Measurements from ENCODE around the gene CARD11. TPM values are rescaled to one million over a fixed set of nuclear protein-coding genes. Genes with fewer than 3 reads are reported as not detected.

The CARD11 gene
- total RNA-seq, 1 experiment from 2014 or later = 0.57 TPM

- H3K79me2 ChIP-seq (ENCODE audit: insufficient read depth, low read length) = no peaks in the 10 kb centered on the region
- peaks cover 15% of the 10 kb centered on the region for H3K27me3 ChIP-seq (ENCODE audit: insufficient read depth, low read length)
- POLR2A ChIA-PET = no interaction called here
- intact Hi-C loops (cut with micrococcal nuclease) = no loop called here
- no peak overlapping the region for H3K4me3 ChIP-seq (replicated peaks in 1 of 2; ENCODE audit: low read depth in 1 of 2, low read length in 2 of 2)
- H3K9ac ChIP-seq (ENCODE audit: low read length) = no peak overlapping the region
- TF ChIP-seq REST (IDR thresholded peaks at IDR 0.05; ENCODE audit: low read depth) = no peak
- TF ChIP-seq FOSL1 (IDR thresholded peaks at IDR 0.05; ENCODE audit: low read depth) = no peak
- TF ChIP-seq YY1 (IDR thresholded peaks at IDR 0.05; ENCODE audit: extremely low read depth, insufficient replicate concordance, low read depth, low read length) = no peak
- TF ChIP-seq ZNF274 (IDR thresholded peaks at IDR 0.05; ENCODE audit: low read depth, low read length) = no peak
- CTCF ChIA-PET = no interaction called here
- no peaks in the 10 kb centered on the region for H3K36me3 ChIP-seq (ENCODE audit: control insufficient read depth in 1 of 2, insufficient read depth in 2 of 2, low read length in 2 of 2)
- no peaks in the 10 kb centered on the region for H4K20me1 ChIP-seq (ENCODE audit: insufficient read depth)
- BruUV-seq (replicated peaks) = no TSS peak
- no peaks in the 10 kb centered on the region for H3K9me2 ChIP-seq (ENCODE audit: insufficient read depth)
- no peaks in the 10 kb centered on the region for H3K4me1 ChIP-seq (ENCODE audit: control insufficient read depth in 1 of 2, insufficient read depth in 2 of 2, low read length in 2 of 2)
- H2AFZ ChIP-seq (ENCODE audit: low read depth, low read length, poor library complexity, severe bottlenecking) = no peak overlapping the region
- H3K27ac ChIP-seq (ENCODE audit: low read depth, low read length) = no peak overlapping the region
- ATAC-seq (no peak), DNase-seq (ENCODE audit: low read depth, low spot score) (no peak)
- no peak overlapping the region for H3K4me2 ChIP-seq (ENCODE audit: low read length)
- RAD21 ChIA-PET (ENCODE audit: low non-redundant PET in 1 of 2, low total read pairs in 2 of 2, uncharacterized antibody in 2 of 2, unreplicated experiment in 2 of 2) = no interaction called here
- H3K9me3 ChIP-seq (ENCODE audit: control insufficient read depth in 1 of 2, insufficient read depth in 1 of 2, low read depth in 1 of 2, low read length in 2 of 2) = no peaks in the 10 kb centered on the region
Observed at GRCh38 chr7:3073763-3074458, 30.2 kb upstream of the CARD11 start.

- Histone ChIP-seq H3K27ac (ENCODE audit: low read depth, low read length) (no peak overlapping the region), H3K4me3 (replicated peaks in 1 of 2; ENCODE audit: low read depth in 1 of 2, low read length in 2 of 2) (no peak overlapping the region), H3K79me2 (ENCODE audit: insufficient read depth, low read length) (no peaks in the 10 kb centered on the region), H3K36me3 (ENCODE audit: control insufficient read depth in 1 of 2, insufficient read depth in 2 of 2, low read length in 2 of 2) (no peaks in the 10 kb centered on the region), H3K4me1 (ENCODE audit: control insufficient read depth in 1 of 2, insufficient read depth in 2 of 2, low read length in 2 of 2) (no peaks in the 10 kb centered on the region), H3K27me3 (ENCODE audit: insufficient read depth, low read length) (peaks cover 15% of the 10 kb centered on the region), H2AFZ (ENCODE audit: low read depth, low read length, poor library complexity, severe bottlenecking) (no peak overlapping the region), H3K9ac (ENCODE audit: low read length) (no peak overlapping the region), H3K9me2 (ENCODE audit: insufficient read depth) (no peaks in the 10 kb centered on the region), H4K20me1 (ENCODE audit: insufficient read depth) (no peaks in the 10 kb centered on the region), H3K4me2 (ENCODE audit: low read length) (no peak overlapping the region), H3K9me3 (ENCODE audit: control insufficient read depth in 1 of 2, insufficient read depth in 1 of 2, low read depth in 1 of 2, low read length in 2 of 2) (no peaks in the 10 kb centered on the region)
- RAD21 ChIA-PET (ENCODE audit: low non-redundant PET in 1 of 2, low total read pairs in 2 of 2, uncharacterized antibody in 2 of 2, unreplicated experiment in 2 of 2) = no interaction called here
- POLR2A ChIA-PET = no interaction called here
- DNase-seq (ENCODE audit: low read depth, low spot score) (no peak), ATAC-seq (no peak)
- intact Hi-C loops (cut with micrococcal nuclease) = no loop called here
- CTCF ChIA-PET = no interaction called here
- no TSS peak for BruUV-seq (replicated peaks)
- TF ChIP-seq EGR1 (IDR thresholded peaks at IDR 0.05; ENCODE audit: low read depth) (no peak), ZBTB33 (IDR thresholded peaks at IDR 0.05; ENCODE audit: extremely low read depth, insufficient replicate concordance, low read length) (no peak), POLR2AphosphoS5 (IDR thresholded peaks at IDR 0.05; ENCODE audit: low read depth, low read length) (no peak), SRF (IDR thresholded peaks at IDR 0.05; ENCODE audit: low read depth) (no peak), ZFX (IDR thresholded peaks at IDR 0.05) (no peak), EZH2 (IDR thresholded peaks at IDR 0.05) (no peak), SIN3A (IDR thresholded peaks at IDR 0.05; ENCODE audit: low read depth) (no peak), SP1 (IDR thresholded peaks at IDR 0.05; ENCODE audit: low read depth) (no peak), POLR2A (IDR thresholded peaks at IDR 0.05; ENCODE audit: borderline replicate concordance, extremely low read depth, insufficient read depth, insufficient read length) (no peak), JUND (IDR thresholded peaks at IDR 0.05) (no peak), MAX (IDR thresholded peaks at IDR 0.05) (no peak), EZH2phosphoT487 (IDR thresholded peaks at IDR 0.05; ENCODE audit: borderline replicate concordance) (no peak)
Observed at GRCh38 chr7:3070908-3071307, 27.2 kb upstream of the CARD11 start.
